ENCODE measurements around the gene LRCH4. TPM values are rescaled to one million over a fixed set of nuclear protein-coding genes. Genes with fewer than 3 reads are reported as not detected.
"Not testable (repeated sequence)": the region's sequence is repeated elsewhere in the genome, so short reads cannot be mapped to it uniquely, and the experiment has no call there.

The LRCH4 gene
- polyA plus RNA-seq, 2 of the 4 experiments (the other 2 are of a cell fraction) = 5.5 to 17.1 TPM

DNA sequence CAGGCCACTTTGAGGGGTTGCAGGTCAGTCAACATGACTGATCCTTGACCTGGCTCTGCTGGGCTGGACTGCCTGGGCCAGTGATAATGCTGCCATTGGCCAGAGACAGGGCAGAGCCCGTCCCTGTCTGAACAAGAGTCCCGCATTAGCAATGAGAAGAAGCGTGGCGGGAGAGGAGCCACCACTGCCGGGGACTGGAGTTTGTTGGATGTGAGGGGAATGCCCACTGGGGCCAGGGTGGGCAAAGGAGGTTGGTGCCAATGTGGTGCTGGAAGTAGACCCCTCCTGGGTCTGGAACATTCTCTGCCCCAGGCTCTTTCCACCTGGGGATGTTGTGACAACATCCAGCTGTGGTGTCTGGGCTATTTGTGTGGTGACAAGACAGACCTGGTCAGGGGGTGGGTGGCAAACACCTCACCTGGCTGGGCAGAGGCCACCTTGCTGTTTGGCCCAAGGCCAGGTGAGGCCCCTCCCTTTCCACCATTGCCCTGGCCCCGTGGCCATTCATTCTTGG, 19.9 kb downstream of the LRCH4 start:
- no peak for TF ChIP-seq HOXB13 (CRISPR knock-in tag; IDR thresholded peaks at IDR 0.05; ENCODE audit: low read depth)
- no peak overlapping the region for H3K27ac ChIP-seq
- H3K9me3 ChIP-seq = no peaks in the 10 kb centered on the region
- DNase-seq (ENCODE audit: low read depth in 1 of 2, low spot score in 1 of 2) (no peak), ATAC-seq (no peak), FAIRE-seq (no peak)
- WGBS (ENCODE audit: missing lambda C conversion rate) = 81% methylated on average over 6 of the region's 6 CpGs
- H3K4me1 ChIP-seq = peaks cover 6% of the 10 kb centered on the region; the same call in 2 of the 3 replicates
- CTCF ChIA-PET = interaction anchor here (1.1 to 14.3 kb wide), 10 partner anchors 11 to 126 kb away, joined by 3 to 316 read pairs (median 7); partner anchors contain the start of genes AGFG2, FBXO24, LRCH4 and SPACDR
- no peak overlapping the region for H3K4me2 ChIP-seq
- POLR2A ChIA-PET = interaction anchor here (2.5 kb wide), 1 partner anchor 20 kb away, joined by 12 read pairs; the partner anchor contains the start of genes FBXO24 and LRCH4
- H3K4me3 ChIP-seq = no peak overlapping the region

DNA sequence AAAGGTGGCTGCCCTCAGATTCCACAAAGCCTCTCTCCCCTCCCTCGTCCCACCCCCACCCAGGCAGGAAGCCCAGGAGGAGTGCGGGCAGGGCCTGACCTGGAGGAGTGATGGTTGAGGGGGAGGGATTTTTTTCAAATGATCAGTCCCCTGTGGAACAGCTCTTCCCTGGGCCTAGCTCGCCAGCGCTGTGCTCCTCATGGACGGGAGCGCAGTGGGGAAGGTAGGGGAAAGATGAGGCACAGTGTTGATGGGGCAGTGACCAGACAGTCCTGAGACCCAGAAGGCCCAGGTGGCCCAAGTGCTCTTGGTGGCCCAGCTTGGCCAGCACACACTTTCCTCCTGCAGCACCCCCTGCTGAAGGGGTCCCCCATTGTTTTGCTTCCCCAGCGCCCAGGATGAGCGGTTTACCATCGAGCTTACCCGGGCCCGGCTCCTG, 20.8 kb downstream of the LRCH4 start:
- H3K4me1 ChIP-seq = peaks cover 6% of the 10 kb centered on the region; the same call in 2 of the 3 replicates
- H3K9me3 ChIP-seq = no peaks in the 10 kb centered on the region
- ATAC-seq (no peak), FAIRE-seq (no peak), DNase-seq (ENCODE audit: low read depth in 1 of 2, low spot score in 1 of 2) (no peak)
- 92% methylated on average over 11 of the region's 11 CpGs for WGBS (ENCODE audit: missing lambda C conversion rate)
- H3K27ac ChIP-seq = no peak overlapping the region
- ChIA-PET POLR2A (interaction anchor here (0.7 to 2.5 kb wide), 2 partner anchors 17 to 21 kb away, joined by 3 to 12 read pairs; partner anchors contain the start of genes FBXO24 and LRCH4), CTCF (interaction anchor here (1.0 to 14.3 kb wide), 18 partner anchors 9 to 140 kb away, joined by 3 to 316 read pairs (median 6); partner anchors contain the start of genes AGFG2, FBXO24, LRCH4 and SAP25)
- no peak for TF ChIP-seq HEYL (CRISPR knock-in tag; IDR thresholded peaks at IDR 0.05)
- TF ChIP-seq RNF2 (IDR thresholded peaks at IDR 0.05; ENCODE audit: borderline replicate concordance, low read depth) = no peak
- no peak for TF ChIP-seq TFCP2L1 (CRISPR knock-in tag; IDR thresholded peaks at IDR 0.05)
- no peak overlapping the region for H3K4me3 ChIP-seq
- H3K4me2 ChIP-seq = no peak overlapping the region

DNA sequence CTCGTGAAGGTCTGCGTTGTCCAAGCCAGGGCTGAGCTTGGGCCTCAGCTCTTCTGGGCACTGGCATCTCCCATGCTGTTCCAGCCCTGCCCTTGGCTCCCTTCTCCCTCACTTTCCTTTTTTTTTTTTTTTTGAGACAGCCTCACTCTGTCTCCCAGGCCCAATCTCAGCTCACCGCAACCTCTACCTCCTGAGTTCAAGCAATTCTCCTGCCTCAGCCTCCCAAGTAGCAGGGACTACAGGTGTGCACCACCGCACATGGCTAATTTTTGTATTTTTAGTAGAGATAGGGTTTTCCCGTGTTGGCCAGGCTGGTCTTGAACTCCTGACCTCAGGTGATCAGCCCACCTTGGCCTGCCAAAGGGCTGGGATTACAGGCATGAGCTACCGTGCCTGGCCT, 21.5 kb downstream of the LRCH4 start:
- not testable (repeated sequence) for DNase-seq (ENCODE audit: low read depth in 1 of 2, low spot score in 1 of 2); ATAC-seq; H3K4me3 ChIP-seq; FAIRE-seq; H3K4me2 ChIP-seq; H3K9me3 ChIP-seq; H3K4me1 ChIP-seq
- CTCF ChIA-PET = interaction anchor here (0.5 to 14.3 kb wide), 30 partner anchors 9 to 364 kb away, joined by 3 to 316 read pairs (median 5); partner anchors contain the start of genes AGFG2, FBXO24, GNB2 and LRCH4
- WGBS (ENCODE audit: missing lambda C conversion rate) = 82% methylated on average over 6 of the region's 6 CpGs
- POLR2A ChIA-PET = interaction anchor here (2.5 kb wide), 1 partner anchor 21 kb away, joined by 12 read pairs; the partner anchor contains the start of genes FBXO24 and LRCH4
- H3K27ac ChIP-seq = 0 out of 6 replicates have a peak overlapping the region, but pooled peaks of 1 of the 2 experiments have one; percentile 27

DNA sequence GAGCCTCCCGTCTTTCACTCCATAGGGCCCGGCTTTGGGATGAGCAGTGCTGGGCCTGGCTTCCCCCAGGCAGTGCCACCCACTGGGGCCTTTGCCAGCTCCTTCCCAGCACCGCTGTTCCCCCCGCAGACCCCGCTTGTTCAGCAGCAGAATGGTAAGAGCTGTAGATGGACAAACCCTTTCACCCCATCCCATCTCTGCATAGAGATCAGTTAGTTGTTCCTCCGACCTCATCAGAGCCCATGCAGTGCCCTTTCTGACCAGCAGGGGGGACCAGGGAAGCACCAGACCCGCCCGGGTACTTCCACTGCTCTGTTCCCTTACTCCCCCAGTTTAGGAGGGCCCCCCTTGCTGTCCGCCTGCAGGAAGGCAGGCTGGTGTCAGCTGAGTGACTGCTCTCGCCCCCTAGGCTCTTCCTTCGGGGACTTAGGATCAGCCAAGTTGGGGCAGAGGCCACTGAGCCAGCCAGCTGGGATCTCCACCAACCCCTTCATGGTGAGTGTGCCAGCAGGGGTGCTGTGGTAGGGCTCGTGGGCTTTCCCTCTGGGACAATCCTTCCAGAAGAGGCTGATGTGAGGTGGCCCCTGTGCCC, 22.0 kb downstream of the LRCH4 start:
- POLR2A ChIA-PET = interaction anchor here (2.5 kb wide), 1 partner anchor 22 kb away, joined by 12 read pairs; the partner anchor contains the start of genes FBXO24 and LRCH4
- no peak overlapping the region for H3K4me2 ChIP-seq
- TF ChIP-seq POLR2A (IDR thresholded peaks at IDR 0.05; ENCODE audit: low read length) (no peak), RAD21 (conservative IDR thresholded peaks at IDR 0.05 in 1 of 2, IDR thresholded peaks at IDR 0.05 in 1 of 2) (peak; percentile 55 to 68), SMC3 (IDR thresholded peaks at IDR 0.05) (peak; percentile 62), KDM1A (IDR thresholded peaks at IDR 0.05; ENCODE audit: low read depth) (no peak)
- TF ChIP-seq, protein P1, sequence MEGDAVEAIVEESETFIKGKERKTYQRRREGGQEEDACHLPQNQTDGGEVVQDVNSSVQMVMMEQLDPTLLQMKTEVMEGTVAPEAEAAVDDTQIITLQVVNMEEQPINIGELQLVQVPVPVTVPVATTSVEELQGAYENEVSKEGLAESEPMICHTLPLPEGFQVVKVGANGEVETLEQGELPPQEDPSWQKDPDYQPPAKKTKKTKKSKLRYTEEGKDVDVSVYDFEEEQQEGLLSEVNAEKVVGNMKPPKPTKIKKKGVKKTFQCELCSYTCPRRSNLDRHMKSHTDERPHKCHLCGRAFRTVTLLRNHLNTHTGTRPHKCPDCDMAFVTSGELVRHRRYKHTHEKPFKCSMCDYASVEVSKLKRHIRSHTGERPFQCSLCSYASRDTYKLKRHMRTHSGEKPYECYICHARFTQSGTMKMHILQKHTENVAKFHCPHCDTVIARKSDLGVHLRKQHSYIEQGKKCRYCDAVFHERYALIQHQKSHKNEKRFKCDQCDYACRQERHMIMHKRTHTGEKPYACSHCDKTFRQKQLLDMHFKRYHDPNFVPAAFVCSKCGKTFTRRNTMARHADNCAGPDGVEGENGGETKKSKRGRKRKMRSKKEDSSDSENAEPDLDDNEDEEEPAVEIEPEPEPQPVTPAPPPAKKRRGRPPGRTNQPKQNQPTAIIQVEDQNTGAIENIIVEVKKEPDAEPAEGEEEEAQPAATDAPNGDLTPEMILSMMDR (IDR thresholded peaks at IDR 0.05) = peak; percentile 72
- ATAC-seq = peak; percentile 48 to 79; a peak in 4 of 6 replicates
- H3K4me1 ChIP-seq = peaks cover 6% of the 10 kb centered on the region; the same call in 2 of the 3 replicates
- no peak overlapping the region for H3K4me3 ChIP-seq
- no peak for FAIRE-seq
- WGBS (ENCODE audit: missing lambda C conversion rate) = 31% methylated on average over 10 of the region's 12 CpGs
- CTCF ChIA-PET = interaction anchor here (0.5 to 14.3 kb wide), 33 partner anchors 10 to 364 kb away, joined by 3 to 316 read pairs (median 5); partner anchors contain the start of genes AGFG2, FBXO24, GNB2 and LRCH4
- H3K27ac ChIP-seq = 0 out of 6 replicates have a peak overlapping the region, but pooled peaks of 1 of the 2 experiments have one; percentile 27
- H3K9me3 ChIP-seq = no peaks in the 10 kb centered on the region
- DNase-seq (ENCODE audit: low read depth in 1 of 2, low spot score in 1 of 2) = peak; percentile 61 to 84

DNA sequence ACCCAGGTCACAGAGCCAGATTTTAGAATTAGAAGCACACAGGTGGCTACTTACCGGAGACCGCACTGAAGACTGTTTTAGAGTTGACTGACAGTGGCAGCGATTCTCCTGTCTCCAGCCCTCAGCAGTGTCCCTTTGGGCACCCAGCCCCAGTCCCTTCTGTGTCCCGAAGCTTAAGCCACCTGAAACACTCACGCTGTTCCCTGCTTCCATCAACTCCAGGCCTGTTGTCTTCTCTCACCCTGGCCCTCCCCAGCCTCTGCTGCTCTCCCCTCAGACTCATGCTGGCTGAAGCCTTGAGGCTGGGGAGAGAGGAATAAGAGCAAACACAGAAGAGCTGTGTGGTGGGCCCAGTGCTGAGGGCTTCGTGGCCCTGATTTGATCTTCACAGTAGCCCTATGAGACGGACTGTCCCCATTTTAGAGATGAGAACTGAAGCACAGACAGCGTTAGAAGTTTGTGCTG, 22.8 kb downstream of the LRCH4 start:
- Histone ChIP-seq H3K4me1 (peaks cover 4% of the 10 kb centered on the region; the same call in 2 of the 3 replicates), H3K4me2 (no peak overlapping the region), H3K9me3 (no peaks in the 10 kb centered on the region), H3K4me3 (no peak overlapping the region), H3K27ac (no peak overlapping the region)
- CTCF ChIA-PET = interaction anchor here (0.6 to 14.3 kb wide), 22 partner anchors 11 to 114 kb away, joined by 3 to 316 read pairs (median 5); partner anchors contain the start of genes AGFG2, FBXO24, GNB2 and LRCH4
- no peak for FAIRE-seq
- no peak for ATAC-seq
- no peak for TF ChIP-seq CBX8 (IDR thresholded peaks at IDR 0.05)
- no peak for TF ChIP-seq CHD2 (IDR thresholded peaks at IDR 0.05; ENCODE audit: low read length, partially characterized antibody)
- no peak for TF ChIP-seq ZC3H11A (IDR thresholded peaks at IDR 0.05)
- TF ChIP-seq ESRRA (IDR thresholded peaks at IDR 0.05; ENCODE audit: borderline replicate concordance, low read length) = no peak
- no peak for TF ChIP-seq NR3C1 (IDR thresholded peaks at IDR 0.05)
- TF ChIP-seq CEBPB (IDR thresholded peaks at IDR 0.05) = no peak
- WGBS (ENCODE audit: missing lambda C conversion rate) = 77% methylated on average over 8 of the region's 8 CpGs
- POLR2A ChIA-PET = no interaction called here
- no peak for DNase-seq (ENCODE audit: low read depth in 1 of 2, low spot score in 1 of 2)

Data from A549 (cell line).